ENCODE data around the gene RDH8. TPM values are rescaled to one million over a fixed set of nuclear protein-coding genes. Genes with fewer than 3 reads are reported as not detected.
A peak's percentile ranks its signal among the peaks of the same experiment; 100 is the strongest.

RDH8 gene
- polyA plus RNA-seq, 2 of the 4 experiments (the other 2 are of a cell fraction), result 0.05 TPM; not detected in 1

- CTCF ChIA-PET, result interaction anchor here (1.5 kb wide), 1 partner anchor 29 kb away, joined by 9 read pairs; no protein-coding TSS in a partner anchor
- no peaks in the 10 kb centered on the region for H3K9me3 ChIP-seq
- no peak for FAIRE-seq
- POLR2A ChIA-PET, result no interaction called here
- H3K27ac ChIP-seq, result no peak overlapping the region
- peak in 1 of 2 experiments; percentile 26; a peak in 2 of 6 replicates for ATAC-seq
- 23% methylated on average over 15 of the region's 15 CpGs for WGBS (ENCODE audit: missing lambda C conversion rate)
- DNase-seq (ENCODE audit: low read depth in 1 of 2, low spot score in 1 of 2), result no peak
- H3K4me3 ChIP-seq, result no peak overlapping the region
- H3K4me1 ChIP-seq, result no peaks in the 10 kb centered on the region
- H3K4me2 ChIP-seq, result no peak overlapping the region
- TF ChIP-seq PBX3 (IDR thresholded peaks at IDR 0.05) (no peak), SREBF2 (IDR thresholded peaks at IDR 0.05) (no peak)
Observed at GRCh38 chr19:9971166-9971897, 42.0 kb upstream of the RDH8 start.

GRCh38 chr19:9972103-9972502, 41.2 kb upstream of the RDH8 start:
- DNase-seq (ENCODE audit: low read depth in 1 of 2, low spot score in 1 of 2) (no peak), ATAC-seq (no peak), FAIRE-seq (no peak)
- Histone ChIP-seq H3K27ac (no peak overlapping the region), H3K4me2 (no peak overlapping the region), H3K4me3 (no peak overlapping the region), H3K9me3 (no peaks in the 10 kb centered on the region), H3K4me1 (no peaks in the 10 kb centered on the region)
- no peak for TF ChIP-seq CTCF (IDR thresholded peaks at IDR 0.05)
- TF ChIP-seq ELK1 (IDR thresholded peaks at IDR 0.05; ENCODE audit: low read depth, low read length), result no peak
- no peak for TF ChIP-seq KDM1A (IDR thresholded peaks at IDR 0.05; ENCODE audit: low read depth)
- TF ChIP-seq HOXB13 (CRISPR knock-in tag; IDR thresholded peaks at IDR 0.05; ENCODE audit: low read depth), result no peak
- no peak for TF ChIP-seq EHF (CRISPR knock-in tag; IDR thresholded peaks at IDR 0.05)
- no peak for TF ChIP-seq HMGXB4 (CRISPR knock-in tag; IDR thresholded peaks at IDR 0.05; ENCODE audit: borderline replicate concordance)
- no peak for TF ChIP-seq FOSB (CRISPR knock-in tag; IDR thresholded peaks at IDR 0.05)
- no peak for TF ChIP-seq HOXB5 (CRISPR knock-in tag; IDR thresholded peaks at IDR 0.05)
- no peak for TF ChIP-seq EP300 (IDR thresholded peaks at IDR 0.05)
- CTCF ChIA-PET, result no interaction called here
- WGBS (ENCODE audit: missing lambda C conversion rate), result 40% methylated on average over 6 of the region's 6 CpGs
- POLR2A ChIA-PET, result no interaction called here

GRCh38 chr19:9981406-9982260, 31.6 kb upstream of the RDH8 start:
- Histone ChIP-seq H3K4me1 (no peaks in the 10 kb centered on the region), H3K4me2 (no peak overlapping the region), H3K27ac (no peak overlapping the region), H3K4me3 (no peak overlapping the region), H3K9me3 (no peaks in the 10 kb centered on the region)
- ChIA-PET CTCF (interaction anchor here (1.0 kb wide), 1 partner anchor 19 kb away, joined by 4 read pairs; no protein-coding TSS in a partner anchor), POLR2A (no interaction called here)
- no peak for DNase-seq (ENCODE audit: low read depth in 1 of 2, low spot score in 1 of 2)
- 38% methylated on average over 8 of the region's 8 CpGs for whole genome bisulfite sequencing (ENCODE audit: missing lambda C conversion rate)
- no peak for ATAC-seq
- FAIRE-seq, result no peak
- no peak for TF ChIP-seq POLR2AphosphoS2 (conservative IDR thresholded peaks at IDR 0.05; ENCODE audit: low read length)
- TF ChIP-seq CTCF (IDR thresholded peaks at IDR 0.05), result no peak
- no peak for TF ChIP-seq KDM5A (IDR thresholded peaks at IDR 0.05)
- TF ChIP-seq ZSCAN20 (CRISPR knock-in tag; IDR thresholded peaks at IDR 0.05), result no peak
- no peak for TF ChIP-seq JUN (IDR thresholded peaks at IDR 0.05)
- TF ChIP-seq HMGXB4 (CRISPR knock-in tag; IDR thresholded peaks at IDR 0.05; ENCODE audit: borderline replicate concordance), result no peak
- no peak for TF ChIP-seq ZFP36 (IDR thresholded peaks at IDR 0.05; ENCODE audit: borderline replicate concordance, partially characterized antibody)
- no peak for TF ChIP-seq NFE2L2 (conservative IDR thresholded peaks at IDR 0.05; ENCODE audit: low read length)
- no peak for TF ChIP-seq RCOR1 (IDR thresholded peaks at IDR 0.05; ENCODE audit: low read depth, low read length)
- no peak for TF ChIP-seq HDAC2 (IDR thresholded peaks at IDR 0.05)
- TF ChIP-seq ZNF302 (CRISPR knock-in tag; IDR thresholded peaks at IDR 0.05), result no peak
- no peak for TF ChIP-seq PHF8 (IDR thresholded peaks at IDR 0.05; ENCODE audit: borderline replicate concordance, low read depth)
